Activated T-cell treated with anti-CD3 and anti-CD28 coated beads for 24 hours (primary cell): ENCODE results near the gene INO80.

ENCODE experiments used
- DNase-seq: peaks from one replicate; pipeline ENCODE4 v3.0.0-alpha.2; 2020; ENCODE audit warnings: low read depth

The INO80 gene

GRCh38 chr15:41001524-41002214 lies 114.4 kb downstream of the INO80 start:
- no peak for DNase-seq

DNA sequence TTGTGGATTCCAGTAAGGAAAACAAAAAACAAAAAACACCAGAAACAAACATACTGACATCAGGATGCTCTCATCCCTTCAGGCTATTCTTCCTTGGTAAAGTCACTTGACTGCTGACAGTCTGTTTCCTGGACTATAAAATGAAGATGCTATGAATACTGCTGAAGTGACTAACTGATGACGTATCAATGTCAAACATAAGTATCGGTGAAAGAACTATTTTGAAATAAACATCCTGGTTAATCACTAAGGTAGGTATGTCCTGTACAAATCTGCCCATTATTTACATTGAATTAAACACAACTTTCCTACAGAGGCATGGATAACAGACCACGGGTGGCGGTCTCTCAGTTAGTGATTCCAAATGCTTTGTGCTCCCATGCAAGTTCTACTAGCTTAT lies 116.9 kb downstream of the INO80 start:
- no peak for DNase-seq

GRCh38 chr15:40995656-40996055 lies 120.4 kb downstream of the INO80 start:
- no peak for DNase-seq

DNA sequence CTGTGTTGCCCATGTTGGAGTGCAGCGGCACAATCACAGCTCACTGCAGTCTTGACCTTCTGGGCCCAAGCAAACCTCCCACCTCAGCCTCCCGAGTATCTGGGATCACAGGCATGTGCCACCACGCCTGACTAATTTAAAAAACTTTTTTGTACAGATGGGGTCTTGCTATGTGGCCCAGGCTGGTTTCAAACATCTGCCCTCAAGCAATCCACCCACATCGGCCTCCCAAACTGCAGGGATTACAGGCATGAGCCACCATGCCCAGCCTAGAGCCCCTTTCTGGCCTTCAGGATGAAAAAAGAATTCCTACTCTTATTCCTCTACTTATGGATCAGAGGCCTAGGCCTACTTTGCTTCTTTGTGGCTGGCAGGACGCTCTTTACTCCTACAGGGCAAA lies 123.3 kb downstream of the INO80 start:
- no peak for DNase-seq

- DNase-seq: no peak
These were observed 123.8 kb downstream of the INO80 start for GRCh38 chr15:40992241-40992741.

GRCh38 chr15:40991355-40991754 lies 124.7 kb downstream of the INO80 start:
- no peak for DNase-seq

- DNase-seq: no peak
These were observed 125.3 kb downstream of the INO80 start for GRCh38 chr15:40990789-40991188.

DNA sequence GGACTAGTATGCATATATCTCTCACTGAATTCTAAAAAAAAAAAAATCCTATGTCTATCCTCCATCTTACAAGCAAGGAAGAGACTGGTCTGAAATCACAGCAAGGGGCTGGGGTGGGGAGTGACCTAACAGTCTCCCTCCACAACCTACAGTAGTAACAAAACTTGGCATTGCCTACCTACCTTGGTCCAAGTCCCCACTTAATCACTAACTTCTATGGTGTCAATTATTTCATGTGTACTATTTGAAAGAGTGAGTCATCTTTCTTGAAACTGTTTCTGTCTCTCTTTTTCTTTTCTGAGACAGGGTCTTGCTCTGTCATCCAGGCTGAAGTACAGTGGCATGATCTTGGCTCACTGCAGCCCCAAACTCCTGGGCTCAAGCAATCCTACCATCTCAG lies 126.0 kb downstream of the INO80 start:
- DNase-seq: no peak

DNA sequence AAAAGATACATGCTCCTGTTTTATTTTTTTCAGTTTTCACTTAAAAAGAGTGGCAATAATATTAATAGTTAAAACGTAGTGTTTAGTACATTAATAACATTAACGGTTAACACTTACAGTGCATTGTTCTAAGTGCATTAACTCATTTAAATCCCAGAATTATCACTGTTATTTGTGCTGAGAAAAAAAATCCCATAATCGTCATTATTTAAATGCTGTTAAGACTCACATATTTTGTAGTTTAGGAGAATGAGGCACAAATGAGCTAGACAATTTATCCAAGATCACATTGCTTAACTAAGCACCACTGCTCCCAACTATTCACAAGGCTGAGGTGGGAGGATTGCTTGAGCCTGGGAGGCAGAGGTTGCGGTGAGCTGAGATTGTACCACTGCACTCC lies 127.9 kb downstream of the INO80 start:
- no peak for DNase-seq

- DNase-seq: no peak
These were observed 129.3 kb downstream of the INO80 start for GRCh38 chr15:40986820-40987219.

GRCh38 chr15:40985541-40986330 lies 130.3 kb downstream of the INO80 start:
- no peak for DNase-seq

- DNase-seq: no peak
These were observed 131.1 kb downstream of the INO80 start for GRCh38 chr15:40984964-40985363.

- DNase-seq: no peak
These were observed 131.7 kb downstream of the INO80 start for GRCh38 chr15:40984406-40984805.

GRCh38 chr15:40982855-40983254 lies 133.2 kb downstream of the INO80 start:
- DNase-seq: no peak

DNA sequence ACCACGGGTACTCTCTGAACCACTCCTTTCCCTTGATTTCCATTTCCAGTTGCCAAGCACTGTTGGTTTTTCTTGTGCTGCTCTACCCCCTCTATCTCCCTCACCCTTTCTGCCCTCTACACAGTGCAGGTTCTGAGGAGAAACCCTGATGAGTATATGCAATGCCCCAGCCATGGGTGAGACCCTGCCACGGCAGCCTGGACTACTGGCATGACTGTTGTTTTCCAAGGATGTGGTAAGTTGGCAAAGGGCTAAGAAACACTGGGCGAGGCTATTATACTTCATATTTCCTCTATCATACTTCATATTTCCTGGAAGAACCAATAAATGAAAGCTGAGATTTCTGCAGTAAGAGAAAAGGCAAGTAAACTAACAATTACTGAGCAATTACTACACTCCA lies 134.9 kb downstream of the INO80 start:
- DNase-seq: no peak

DNA sequence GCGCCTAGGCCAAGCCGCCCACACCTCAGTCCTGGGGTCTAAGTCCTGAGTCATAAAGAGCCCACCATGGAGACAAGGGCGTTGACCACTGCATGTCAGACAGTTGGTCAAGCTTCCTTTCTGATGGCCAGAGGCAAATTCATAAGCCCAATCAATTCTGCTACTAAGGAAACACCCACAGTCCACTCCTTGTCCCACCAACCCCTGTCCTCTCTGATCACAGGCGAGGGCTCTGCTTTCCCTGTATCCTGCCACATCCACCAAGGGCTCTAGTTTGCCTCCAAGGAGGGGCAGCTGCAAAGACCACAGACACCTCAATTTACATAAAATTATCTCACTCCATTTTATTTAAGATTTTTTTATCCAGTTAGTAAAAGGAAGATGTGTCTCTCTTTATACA lies 137.5 kb downstream of the INO80 start:
- DNase-seq: no peak

DNA sequence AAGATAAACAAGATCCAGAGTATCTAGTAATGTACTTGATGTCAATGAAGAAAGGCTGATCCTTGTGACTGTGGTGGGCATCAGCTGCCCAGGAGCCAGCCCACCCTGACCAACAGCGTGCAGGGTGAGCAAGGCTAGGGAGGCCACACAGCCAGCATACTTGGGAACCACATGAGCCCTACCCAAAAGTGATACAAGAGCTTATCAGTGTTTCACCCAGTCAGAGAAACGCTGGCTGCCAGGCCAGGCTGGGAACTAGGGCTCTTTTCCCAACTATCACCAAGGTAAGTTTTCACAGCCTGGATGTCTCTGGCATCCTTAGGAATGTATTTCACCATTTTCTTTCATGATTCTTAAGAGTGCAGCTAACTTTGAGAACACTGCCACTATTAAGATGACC lies 137.9 kb downstream of the INO80 start:
- no peak for DNase-seq

DNA sequence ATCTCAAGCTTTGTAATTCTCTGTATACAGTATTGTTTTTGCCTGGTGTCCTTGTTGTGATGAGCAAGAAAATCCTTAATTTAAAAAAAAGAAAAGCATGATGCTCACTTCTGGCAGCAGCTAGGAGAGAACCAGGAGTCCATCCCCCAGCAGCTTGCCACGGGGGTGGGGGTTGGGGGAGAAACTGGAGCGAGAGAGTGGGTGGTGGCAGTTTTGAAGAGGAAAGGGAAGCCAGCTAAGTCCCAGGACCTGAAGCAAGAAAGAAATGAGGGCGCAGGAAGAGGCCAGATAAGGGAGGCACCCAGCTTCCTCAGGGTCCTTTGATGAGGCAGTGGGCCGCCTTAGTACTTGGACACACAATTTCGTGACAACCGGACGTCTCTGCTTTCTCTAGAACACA lies 139.3 kb downstream of the INO80 start:
- no peak for DNase-seq

GRCh38 chr15:40974879-40975278 lies 141.2 kb downstream of the INO80 start:
- DNase-seq: no peak

DNA sequence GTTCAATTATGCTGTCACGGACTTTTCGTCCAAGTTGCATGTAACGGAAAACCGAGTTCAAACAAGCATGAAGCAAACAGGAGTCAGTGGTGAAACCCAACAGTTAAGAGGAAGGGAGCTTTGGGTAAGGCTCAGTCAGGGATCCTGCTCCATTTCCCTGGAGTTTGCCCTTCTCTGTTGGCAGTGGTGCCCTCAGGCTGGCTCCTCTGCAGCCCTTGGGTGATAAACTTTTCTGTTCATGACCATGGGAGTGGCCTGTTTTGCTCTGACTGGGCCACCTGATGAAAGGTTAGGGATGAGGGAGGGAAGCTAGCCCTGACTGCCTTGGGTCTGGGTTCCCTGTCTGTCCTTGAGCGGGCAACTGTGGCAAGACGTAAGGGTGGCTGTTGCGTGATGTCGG lies 146.7 kb downstream of the INO80 start:
- no peak for DNase-seq

DNA sequence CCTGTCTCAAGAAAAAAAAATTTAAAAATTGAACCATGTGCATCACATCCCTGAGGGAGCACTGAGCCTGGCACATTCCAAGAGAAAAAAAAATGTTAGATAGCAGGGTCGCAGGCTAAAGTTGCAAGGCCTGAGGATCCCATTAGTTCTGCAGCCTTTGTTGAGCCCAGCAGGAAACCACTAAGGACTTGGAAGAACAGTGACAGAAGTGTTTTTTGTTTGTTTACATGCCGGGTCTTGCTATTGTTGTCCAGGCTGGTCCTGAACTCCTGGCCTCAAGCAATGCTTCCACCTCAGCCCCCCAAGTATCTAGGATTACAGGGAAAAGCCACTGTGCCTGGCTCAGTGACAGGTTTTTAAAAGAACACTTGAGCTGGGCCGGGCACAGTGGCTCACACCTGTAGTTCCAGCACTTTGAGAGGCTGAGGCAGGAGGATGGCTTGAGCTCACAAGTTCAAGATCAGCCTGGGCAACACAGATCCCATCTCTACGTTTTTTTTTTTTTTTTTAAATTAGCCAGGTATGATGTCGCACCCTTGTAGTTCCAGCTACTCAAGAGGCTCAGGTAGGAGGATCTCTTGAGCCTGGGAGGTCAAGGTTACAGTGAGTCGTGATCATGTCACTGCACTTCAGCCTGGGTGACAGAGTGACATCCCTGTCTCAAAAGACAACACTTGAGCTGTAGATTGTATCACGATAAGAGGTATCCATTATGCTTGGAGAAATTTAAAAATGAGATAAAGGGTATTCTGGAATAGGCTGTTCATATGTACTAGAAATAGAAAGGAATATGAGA lies 147.6 kb downstream of the INO80 start:
- no peak for DNase-seq

GRCh38 chr15:40964634-40965033 lies 151.4 kb downstream of the INO80 start:
- no peak for DNase-seq

GRCh38 chr15:40964006-40964405 lies 152.1 kb downstream of the INO80 start:
- DNase-seq: no peak
